ENCODE results near the gene INSR. TPM values are rescaled to one million over a fixed set of nuclear protein-coding genes. Genes with fewer than 3 reads are reported as not detected.

The INSR gene
- total RNA-seq, 1 experiment from 2014 or later, result 2.5 TPM

DNA sequence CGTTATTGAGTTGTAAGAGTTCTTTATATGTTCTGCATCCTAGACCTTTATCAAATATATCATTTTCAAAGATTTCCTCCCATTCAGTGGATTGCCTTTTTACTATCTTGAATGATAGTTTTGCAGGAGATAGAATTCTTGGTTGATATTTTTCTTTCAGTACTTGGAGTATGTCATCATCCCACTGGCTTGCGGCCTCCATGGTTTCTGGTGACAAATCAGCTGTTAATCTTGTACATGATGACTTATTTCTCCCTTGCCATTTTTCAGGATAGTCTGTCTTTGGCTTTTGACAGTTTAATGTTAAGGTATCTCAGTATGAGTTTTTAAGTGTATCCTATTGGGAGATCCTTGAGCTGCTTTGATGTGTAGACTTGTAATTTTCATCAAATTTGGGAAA is 216.2 kb downstream of the INSR start:
- ChIA-PET POLR2A (no interaction called here), CTCF (no interaction called here)

DNA sequence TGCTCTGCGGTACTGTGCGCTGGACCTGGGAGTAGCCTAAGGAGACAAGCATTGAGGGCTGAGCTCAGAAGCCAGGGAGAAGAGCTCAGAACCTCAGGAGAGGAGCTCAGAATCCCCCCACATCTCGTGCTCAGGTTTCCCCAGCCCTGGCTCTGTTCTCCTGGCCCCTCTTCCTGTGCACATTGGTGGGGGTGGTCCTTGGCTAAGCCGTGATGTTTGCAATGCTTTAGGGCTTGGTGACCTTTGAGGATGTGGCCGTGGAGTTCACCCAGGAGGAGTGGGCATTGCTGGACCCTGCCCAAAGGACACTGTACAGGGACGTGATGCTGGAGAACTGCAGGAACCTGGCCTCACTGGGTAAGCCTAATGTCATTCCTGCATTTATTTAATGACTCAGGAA is 218.1 kb downstream of the INSR start:
- Histone ChIP-seq H3K27ac (ENCODE audit: low read length) (no peak overlapping the region), H3K4me3 (ENCODE audit: low read depth in 2 of 2, low read length in 2 of 2) (no peak overlapping the region), H3K9me3 (ENCODE audit: control insufficient read depth, insufficient read depth, low read depth, low read length) (peaks cover 37% of the 10 kb centered on the region), H3K4me1 (ENCODE audit: control insufficient read depth, insufficient read depth, low read length) (no peaks in the 10 kb centered on the region), H3K36me3 (ENCODE audit: control insufficient read depth, insufficient read depth, low read length) (peaks cover 6% of the 10 kb centered on the region), H3K27me3 (ENCODE audit: control insufficient read depth, insufficient read depth, low read length) (no peaks in the 10 kb centered on the region)
- TF ChIP-seq REST (IDR thresholded peaks at IDR 0.05; ENCODE audit: insufficient read depth in 1 of 2, low read depth in 2 of 2, low read length in 1 of 2) (no peak), POLR2AphosphoS5 (IDR thresholded peaks at IDR 0.05; ENCODE audit: low read depth, low read length) (no peak), CTCF (IDR thresholded peaks at IDR 0.05) (no peak), SIN3A (IDR thresholded peaks at IDR 0.05; ENCODE audit: borderline replicate concordance, insufficient read depth, low read depth, low read length) (no peak), TCF7L2 (IDR thresholded peaks at IDR 0.05; ENCODE audit: low read depth, low read length) (no peak)
- POLR2A ChIA-PET, result interaction anchor here (0.7 kb wide), 1 partner anchor 25 kb away, joined by 7 read pairs; no protein-coding TSS in a partner anchor
- intact Hi-C loops (cut with micrococcal nuclease; ENCODE audit: unreplicated experiment), result no loop called here
- no TSS peak for BruUV-seq (replicated peaks)
- in situ Hi-C loops (cut with HindIII; ENCODE audit: low pct_unique_long_range_greater_than_20kb, low sequenced_read_pairs), result no loop called here
- ATAC-seq (no peak), DNase-seq (ENCODE audit: low read depth, low spot score) (no peak)
- CTCF ChIA-PET, result no interaction called here

More for the DNA sequence above, 216.2 kb downstream of the INSR start:
- Histone ChIP-seq H3K27me3 (ENCODE audit: control insufficient read depth, insufficient read depth, low read length) (no peaks in the 10 kb centered on the region), H3K27ac (ENCODE audit: low read length) (no peak overlapping the region), H3K4me3 (ENCODE audit: low read depth in 2 of 2, low read length in 2 of 2) (no peak overlapping the region), H3K36me3 (ENCODE audit: control insufficient read depth, insufficient read depth, low read length) (peaks cover 17% of the 10 kb centered on the region), H3K9me3 (ENCODE audit: control insufficient read depth, insufficient read depth, low read depth, low read length) (peaks cover 53% of the 10 kb centered on the region), H3K4me1 (ENCODE audit: control insufficient read depth, insufficient read depth, low read length) (no peaks in the 10 kb centered on the region)
- no peak for DNase-seq (ENCODE audit: low read depth, low spot score)
- intact Hi-C loops (cut with micrococcal nuclease; ENCODE audit: unreplicated experiment) (no loop called here), in situ Hi-C loops (cut with HindIII; ENCODE audit: low pct_unique_long_range_greater_than_20kb, low sequenced_read_pairs) (no loop called here)
- TF ChIP-seq POLR2AphosphoS5 (IDR thresholded peaks at IDR 0.05; ENCODE audit: low read depth, low read length) (no peak), REST (IDR thresholded peaks at IDR 0.05; ENCODE audit: insufficient read depth in 1 of 2, low read depth in 2 of 2, low read length in 1 of 2) (no peak), SIN3A (IDR thresholded peaks at IDR 0.05; ENCODE audit: borderline replicate concordance, insufficient read depth, low read depth, low read length) (no peak), CTCF (IDR thresholded peaks at IDR 0.05) (no peak), TCF7L2 (IDR thresholded peaks at IDR 0.05; ENCODE audit: low read depth, low read length) (no peak)
- no peak for ATAC-seq
- no TSS peak for BruUV-seq (replicated peaks)

Measured in Panc1 (cell line).